Measurements from ENCODE around the gene TXNDC12.
"Not testable (repeated sequence)": the region's sequence is repeated elsewhere in the genome, so short reads cannot be mapped to it uniquely, and the experiment has no call there.

TXNDC12 gene

DNA sequence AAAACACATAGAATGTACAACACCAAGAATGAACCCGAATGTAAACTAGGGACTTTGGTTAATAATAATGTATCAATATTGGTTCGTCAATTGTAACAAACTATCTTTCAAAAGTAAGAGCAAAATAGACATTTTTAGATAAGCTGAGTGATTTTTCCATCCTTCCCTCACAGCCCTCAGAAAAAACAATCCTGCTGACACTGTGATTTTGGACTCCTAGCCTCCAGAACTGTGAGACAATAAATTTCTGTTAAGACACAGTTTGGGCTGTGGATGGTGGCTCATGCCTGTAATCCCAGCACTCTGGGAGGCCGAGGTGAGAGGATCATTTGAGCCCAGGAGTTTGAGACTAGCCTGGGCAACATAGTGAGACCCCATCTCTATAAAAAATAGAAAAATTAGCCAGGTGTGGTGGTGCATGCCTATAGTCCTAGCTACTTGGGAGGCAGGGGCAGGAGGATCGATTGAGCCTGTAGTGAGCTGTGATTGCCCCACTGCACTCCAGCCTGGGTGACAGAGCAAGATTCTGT is 9.3 kb downstream of the TXNDC12 start:
- not testable (repeated sequence) for DNase-seq

DNA sequence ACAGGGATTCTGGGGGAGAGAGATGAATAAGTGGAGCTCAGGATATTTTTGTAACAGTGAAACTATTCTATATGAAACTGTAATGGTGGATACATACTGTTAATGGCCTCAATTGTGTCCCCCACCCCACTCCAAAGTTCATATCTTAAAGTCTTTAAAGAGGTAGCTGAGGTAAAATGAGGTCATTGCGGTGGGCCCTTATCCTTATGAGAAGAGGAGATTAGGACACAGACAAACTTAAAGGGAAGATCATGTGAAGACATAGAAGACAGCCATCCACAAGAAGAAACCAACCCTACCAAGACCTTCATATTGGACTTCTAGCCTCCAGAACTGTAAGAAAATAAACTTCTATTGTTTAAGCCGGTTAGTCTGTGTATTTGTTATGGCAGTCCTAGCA is 9.8 kb downstream of the TXNDC12 start:
- DNase-seq: no peak

DNA sequence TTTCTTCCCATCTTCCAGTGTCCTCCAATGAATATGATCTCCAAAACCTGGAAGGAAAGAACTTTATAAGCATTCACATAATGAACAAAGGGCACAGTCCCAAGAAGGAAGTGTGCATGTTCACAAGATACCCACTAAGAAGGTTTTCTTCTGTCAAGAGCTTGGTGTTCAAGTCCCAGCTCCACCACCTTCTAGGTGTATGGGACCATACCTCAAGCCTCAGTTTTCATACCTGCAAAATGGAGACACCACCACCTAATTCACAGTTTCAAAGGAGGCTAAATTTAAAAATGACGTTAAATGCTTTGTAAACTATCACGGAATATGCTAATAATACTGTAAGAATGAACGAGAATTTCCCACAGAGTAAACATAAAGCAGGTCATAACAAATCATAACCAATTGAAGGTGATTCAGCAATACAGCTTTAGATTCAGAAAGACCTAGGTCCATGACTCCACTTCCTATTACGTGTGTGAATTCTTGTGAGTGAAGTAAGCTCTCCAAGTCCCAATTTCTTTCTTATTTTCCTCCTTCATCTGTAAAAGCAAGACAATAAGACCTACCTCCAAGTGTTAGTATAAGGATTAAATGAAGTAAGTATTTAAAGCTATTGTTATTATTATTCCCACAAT is 13.3 kb downstream of the TXNDC12 start:
- no peak for DNase-seq

DNA sequence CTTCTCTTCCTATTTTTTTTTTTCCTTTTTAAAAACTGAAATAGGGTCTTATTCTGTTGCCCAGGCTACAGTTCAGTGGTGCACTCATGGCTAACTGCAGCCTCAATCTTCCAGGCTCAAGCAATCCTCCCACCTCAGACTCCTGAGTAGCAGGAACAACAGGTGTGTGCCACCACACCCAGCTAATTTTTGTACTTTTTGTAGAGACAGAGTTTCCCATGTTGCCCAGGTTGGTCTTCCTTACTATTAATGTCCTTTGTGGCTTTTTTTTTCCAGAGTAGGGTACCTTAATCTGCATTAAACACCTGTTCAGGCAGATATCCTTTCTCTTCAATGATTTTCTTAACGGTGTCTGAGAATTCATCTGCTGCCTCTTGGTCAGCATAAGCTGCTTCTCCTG is 17.1 kb downstream of the TXNDC12 start:
- DNase-seq: no peak

DNA sequence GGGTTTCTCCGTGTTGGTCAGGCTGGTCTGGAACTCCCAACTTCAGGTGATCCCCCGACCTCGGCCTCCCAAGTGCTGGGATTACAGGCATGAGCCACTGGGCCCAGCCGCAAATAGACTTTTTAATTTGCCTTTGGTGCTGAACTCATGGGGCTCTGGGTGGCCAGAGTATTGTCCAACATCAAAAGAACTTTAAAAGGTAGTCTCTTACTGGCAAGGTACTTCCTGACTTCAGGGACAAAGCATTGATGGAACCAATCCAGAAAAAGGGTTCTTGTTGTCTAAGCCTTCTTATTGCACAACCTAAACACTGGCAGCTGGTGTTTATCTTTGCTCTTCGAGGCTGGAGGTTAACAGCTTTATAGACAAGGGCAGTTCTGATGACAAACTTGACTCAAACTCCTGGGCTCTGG is 17.6 kb downstream of the TXNDC12 start:
- no peak for DNase-seq

DNA sequence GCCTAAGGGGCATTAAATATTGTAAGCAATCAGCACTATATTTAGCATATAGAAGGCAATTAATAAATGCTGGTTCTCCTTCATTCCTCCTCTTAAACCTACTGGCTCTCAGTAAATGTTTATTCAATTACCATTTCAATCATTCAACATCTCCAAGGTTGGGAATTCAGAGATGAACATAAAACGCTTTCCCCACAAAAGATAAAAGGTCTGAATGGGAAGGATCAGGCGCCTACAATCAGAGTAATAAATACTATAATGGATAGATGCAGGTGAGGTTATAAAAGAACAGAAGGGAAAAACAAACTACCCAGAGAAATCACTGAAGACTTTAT is 21.0 kb downstream of the TXNDC12 start:
- no peak for DNase-seq

DNA sequence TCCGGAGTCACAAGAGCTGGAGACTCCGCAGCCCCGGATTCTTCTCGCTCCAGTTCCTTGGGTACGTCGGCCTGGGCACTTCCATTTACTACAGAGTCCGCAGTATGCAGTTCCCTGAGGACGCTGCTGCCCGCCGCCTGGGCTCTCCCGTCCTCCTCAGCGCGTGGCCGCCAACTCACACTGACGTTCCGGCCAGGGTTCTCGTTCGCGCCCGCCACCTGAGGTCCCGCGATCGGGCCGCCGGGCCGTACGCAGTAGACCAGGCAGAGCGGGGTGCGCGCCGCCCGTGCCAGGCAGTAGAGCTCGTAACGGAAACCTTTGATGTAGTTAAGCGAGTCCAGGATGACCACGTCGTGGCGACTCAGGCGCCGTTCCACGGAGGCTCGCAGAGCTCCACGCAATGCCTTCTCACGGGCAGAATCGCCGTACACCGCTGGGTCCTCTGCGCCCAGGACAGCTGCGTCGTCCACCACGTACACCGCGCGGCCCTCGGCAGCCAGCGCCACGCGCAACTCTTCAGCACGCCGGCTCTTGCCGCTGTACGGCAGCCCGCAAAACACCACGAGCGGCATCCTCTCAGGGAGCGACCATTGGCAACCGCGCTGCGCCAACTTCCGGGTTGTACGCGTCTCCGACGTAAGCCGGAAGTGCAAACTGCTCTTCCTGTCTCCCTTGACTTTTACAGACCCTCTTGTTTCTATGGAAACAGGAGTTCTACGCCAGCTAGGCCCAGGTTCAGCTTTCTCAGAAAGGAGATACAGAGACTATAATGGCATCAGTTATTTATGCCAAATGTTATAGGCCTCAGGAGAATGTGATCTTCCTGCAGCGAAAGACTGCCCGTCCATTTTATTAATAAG is 21.6 kb downstream of the TXNDC12 start, which contains the start of gene KTI12:
Gene KTI12 (minus strand): TSS at position 621 of the 860 bp plus-strand sequence. CDS start 49 bp downstream, at position 572.
- peak; percentile 48 to 82 (median 68) for DNase-seq

DNA sequence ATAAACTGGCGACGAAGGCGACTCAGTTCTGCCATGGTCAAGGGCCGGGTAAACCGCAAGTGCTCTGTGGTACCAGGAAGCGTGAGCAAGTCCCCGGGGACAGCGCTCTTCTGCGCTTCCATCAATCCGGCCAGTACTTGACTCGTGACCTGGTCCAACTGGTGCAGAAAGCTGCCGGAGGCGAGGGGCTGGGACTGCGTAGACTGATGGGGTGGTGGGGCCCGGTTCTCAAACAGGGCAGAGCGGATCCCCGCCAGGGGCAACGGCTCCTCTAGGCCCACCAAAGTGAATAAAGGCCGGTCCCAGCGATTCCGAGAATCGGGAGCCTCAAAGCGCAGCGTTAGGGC is 22.2 kb downstream of the TXNDC12 start:
- DNase-seq: peak in 1 of 4 experiments; percentile 3

DNA sequence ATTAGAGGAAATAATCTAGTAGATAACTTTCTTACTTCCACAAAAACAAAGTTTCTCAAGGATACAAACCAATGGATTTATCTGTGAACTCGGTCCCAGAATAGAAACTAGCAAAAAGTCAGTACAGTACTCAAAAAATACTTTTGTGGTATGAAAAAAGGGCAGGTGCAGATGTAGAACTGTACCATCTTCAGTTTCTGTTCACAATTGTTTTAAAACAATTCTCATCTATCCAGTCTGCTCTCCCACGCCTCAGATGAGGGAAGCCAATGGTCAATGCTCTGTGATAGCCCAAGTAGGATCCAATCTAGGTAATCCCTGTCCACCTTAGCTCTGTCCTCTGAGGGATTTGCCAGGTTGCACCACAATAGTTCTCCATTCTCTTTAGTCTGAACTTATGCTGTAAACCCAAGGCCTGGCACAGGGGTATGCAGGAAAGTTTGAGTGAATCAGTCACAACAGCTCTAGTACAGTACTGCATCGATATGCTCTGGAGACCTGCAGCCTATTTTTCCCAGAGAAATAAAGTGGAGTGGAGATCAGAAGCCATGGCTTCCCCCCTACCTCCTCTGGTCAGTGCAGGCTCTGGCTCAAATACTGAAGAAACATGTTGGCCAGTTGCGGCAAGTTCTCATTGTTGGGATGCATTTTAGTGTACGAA is 22.7 kb downstream of the TXNDC12 start:
- DNase-seq: no peak

DNA sequence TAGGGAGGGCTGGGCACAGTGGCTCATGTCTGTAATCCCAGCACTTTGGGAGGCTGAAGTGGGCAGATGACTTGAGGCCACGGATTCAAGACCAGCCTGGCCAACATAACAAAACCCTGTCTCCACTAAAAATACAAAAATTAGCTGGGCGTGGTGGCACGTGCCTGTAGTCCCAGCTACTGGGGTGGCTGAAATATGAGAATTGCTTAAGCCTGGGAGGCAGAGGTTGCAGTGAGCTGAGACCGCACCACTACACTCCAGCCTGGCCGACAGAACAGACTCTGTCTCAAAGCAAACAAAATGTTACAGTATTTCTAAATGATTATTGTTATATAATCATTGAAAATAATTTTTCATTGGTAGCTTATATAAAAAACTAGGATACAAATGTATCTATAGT is 26.2 kb downstream of the TXNDC12 start:
- not testable (repeated sequence) for DNase-seq

DNA sequence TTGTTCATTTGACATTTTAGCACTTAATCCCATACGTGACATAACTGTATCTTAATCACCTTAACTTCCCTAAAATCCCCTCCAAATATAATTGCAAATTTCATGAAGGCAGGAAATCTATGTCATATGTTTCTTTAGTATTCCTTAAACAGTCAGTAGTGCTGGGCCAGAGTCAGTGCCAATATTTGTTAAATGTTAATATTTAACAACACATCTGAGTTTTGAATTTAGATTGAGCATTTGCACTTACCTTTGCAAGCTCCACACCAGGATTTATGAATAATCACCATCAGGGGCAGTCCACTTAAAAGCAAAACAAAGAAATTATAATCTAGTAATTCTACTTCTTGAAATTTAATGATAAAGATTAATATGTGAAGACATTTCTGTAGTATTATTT is 26.7 kb downstream of the TXNDC12 start:
- DNase-seq: no peak

DNA sequence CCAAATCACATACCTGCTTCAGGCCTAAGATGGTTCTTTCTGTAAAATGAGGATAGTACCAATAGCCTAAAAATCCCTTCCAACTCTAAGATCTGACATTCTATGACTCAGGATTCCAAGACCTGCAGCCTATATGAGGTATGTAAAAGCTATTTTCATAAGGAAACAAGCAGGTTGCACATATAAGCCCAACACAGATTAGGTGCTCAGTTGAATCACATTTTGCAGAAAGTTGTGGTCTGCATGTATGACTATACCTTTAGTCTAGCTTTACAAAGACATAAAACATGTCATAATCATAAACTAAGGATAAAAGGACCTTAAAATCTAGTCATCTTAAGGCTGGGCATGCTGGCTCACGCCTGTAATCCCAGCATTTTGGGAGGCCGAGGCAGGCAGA is 28.7 kb downstream of the TXNDC12 start:
- no peak for DNase-seq

DNA sequence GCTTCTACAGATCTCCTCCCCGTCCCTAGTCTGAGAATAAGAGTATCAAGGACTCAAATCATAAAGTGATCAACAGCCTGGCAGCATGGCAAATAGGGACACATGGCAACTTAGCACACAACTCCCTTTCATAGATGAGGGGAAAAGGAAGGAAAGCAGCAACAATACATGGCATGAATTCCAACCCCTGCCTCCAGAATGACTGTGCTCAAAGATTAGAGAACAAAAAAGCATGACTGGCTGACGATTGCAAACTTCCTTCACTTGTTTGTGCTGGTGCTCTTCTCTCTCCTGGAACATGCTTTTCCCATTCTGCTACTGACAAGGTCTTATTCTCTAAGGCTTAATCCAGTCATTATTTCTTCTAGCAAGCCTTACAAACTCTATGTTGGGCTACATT is 32.9 kb downstream of the TXNDC12 start:
- DNase-seq: no peak

DNA sequence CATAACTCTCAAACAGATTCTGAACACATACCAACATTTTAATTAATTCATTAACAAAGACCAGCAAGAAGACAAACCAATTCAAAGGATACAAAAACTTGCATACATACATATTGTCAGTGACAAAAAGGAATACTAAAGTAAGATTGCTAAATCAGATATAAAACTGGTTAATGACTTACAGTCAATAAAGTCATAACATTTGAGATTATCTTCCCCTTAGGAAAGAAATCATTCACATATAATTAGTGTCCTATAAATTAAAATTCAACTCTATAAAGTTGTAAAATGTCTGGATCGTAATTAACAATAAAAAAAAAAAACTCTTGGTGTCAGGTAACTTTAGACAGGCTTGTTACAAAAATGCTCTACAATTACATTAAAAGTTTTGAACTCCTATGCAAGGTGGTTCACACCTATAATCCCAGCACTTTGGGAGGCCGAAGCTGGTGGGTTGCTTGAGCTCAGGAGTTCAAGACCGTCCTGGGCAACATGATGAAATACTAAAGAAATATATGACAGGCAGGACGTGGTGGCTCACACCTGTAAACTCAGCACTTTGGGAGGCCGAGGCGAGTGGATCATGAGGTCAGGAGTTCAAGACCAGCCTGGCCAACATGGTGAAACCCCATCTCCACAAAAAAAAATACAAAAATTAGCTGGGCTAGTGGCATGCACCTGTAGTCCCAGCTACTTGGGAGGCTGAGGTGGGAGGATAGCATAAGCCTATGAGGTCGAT is 46.8 kb downstream of the TXNDC12 start:
- DNase-seq: no peak

DNA sequence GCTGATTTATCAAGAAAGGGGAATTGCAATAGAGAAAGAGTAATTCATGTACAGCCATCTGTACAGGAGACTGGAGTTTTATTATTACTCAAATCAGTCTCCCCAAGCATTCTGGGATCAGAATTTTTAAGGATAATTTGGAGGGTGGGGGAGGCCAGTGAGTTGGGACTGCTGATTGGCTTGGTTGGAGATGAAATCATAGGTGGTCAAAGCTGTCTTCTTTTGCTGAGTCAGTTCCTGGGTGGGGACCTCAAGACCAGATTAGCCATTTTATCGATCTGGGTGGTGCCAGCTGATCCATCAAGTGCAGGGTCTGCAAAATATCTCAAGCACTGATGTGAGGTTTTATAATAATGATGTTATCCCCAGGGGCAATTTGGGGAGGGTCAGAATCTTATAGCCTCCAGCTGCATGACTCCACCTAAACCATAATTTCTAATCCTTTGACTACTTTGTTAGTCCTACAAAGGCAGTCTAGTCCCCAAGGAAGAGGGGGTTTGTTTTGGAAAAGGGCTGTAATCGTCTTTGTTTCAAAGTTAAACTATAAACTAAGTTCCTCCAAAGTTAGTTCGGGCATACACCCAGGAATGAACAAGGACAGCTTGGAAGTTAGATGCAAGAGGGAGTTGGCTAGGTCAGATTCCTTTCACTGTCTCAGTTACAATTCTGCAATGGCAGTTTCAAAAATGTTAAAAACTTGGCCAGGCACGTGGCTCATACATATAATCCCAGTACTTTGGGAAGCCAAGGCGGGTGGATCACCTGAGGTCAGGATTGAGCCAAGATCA is 47.6 kb downstream of the TXNDC12 start:
- no peak for DNase-seq

DNA sequence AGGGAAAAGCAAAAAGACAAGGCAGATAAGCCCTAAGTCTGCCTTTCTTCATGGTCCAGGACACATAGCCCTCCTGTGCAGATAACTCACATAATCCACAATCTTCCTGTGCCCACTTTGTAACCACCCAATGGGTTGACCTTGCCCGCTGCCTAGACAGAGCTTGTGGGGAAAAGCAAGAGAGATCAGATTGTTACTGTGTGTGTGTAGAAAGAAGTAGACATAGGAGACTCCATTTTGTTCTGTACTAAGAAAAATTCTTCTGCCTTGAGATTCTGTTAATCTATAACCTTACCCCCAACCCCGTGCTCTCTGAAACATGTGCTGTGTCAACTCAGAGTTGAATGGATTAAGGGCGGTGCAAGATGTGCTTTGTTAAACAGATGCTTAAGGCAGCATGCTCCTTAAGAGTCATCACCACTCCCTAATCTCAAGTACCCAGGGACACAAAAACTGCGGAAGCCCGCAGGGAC is 48.9 kb downstream of the TXNDC12 start:
- not testable (repeated sequence) for DNase-seq

DNA sequence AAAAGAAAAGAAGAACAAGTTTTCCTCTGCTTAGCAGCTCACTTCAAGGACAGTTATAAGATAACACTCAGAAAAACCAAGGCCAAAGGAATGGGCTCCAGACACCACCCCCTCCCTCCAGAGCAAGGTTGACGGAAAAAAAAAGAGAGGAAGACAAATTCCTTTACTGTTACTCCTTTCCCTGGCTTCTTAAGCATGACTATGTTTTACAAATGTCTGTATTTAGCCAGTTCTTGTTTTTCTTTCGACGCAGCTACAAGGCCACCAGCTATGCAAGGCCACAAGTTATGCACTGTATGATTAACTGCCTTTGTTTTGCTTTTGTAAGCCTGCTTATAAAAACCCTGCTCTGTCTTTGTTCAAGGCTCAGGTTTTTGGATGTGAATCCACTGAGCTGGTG is 49.4 kb downstream of the TXNDC12 start:
- DNase-seq: not testable (repeated sequence)

DNA sequence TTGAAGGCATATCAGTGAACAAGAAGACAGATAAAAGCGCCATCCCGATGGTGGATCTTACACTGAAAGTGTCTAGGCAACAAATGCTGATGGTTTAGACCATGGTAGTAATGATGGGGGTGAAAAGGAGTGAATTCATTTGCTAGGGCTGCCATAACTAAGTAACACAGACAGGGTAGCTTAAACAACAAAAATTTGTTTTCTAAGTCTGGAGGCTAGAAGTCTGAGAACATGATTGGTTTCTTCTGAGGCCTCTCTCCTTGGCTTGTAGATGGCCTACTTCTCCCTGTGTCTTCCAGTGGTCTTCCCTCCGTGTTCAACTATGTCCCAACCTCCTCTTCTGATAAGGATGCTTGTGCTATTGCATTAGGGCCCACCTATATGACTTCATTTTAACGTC is 51.1 kb downstream of the TXNDC12 start:
- no peak for DNase-seq

DNA sequence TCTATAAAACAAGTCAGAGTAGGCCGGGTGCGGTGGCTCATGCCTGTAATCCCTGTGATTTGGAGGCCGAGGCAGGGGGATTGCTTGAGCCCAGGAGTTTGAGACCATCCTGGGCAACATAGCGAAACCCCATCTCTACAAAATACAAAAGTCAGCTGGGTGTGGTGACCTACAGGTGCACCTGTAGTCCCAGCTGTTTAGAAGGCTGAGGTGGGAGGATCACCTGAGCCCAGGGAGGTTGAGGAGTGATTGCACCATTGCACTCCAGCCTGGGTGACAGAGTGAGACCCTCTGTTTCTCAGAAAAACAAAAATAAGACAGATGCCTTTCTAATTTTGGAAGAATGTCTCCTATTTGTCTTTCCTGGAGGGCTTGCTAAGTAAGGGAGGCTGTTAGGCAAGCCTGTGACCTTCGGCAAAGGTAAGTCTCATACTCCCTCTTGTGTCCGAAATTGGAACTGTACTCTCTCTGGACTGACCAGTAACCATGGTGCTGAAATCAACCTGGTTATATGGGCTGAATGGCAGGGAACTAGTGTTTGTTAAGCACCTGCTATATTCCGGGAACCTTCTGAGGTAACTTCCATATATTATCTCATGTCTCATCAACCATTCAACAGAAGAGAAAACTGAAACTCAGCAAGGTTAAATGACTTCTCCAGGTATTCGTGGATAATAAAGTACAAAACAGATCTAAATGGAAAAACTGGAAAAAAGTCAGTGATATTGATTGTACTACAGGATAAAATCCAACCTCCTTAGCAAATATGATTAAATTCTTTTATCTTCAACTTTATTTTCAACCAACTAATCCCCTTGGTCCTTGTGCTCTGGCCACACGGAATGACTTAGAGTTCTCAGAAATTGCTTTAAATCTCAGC is 52.7 kb downstream of the TXNDC12 start:
- no peak for DNase-seq

DNA sequence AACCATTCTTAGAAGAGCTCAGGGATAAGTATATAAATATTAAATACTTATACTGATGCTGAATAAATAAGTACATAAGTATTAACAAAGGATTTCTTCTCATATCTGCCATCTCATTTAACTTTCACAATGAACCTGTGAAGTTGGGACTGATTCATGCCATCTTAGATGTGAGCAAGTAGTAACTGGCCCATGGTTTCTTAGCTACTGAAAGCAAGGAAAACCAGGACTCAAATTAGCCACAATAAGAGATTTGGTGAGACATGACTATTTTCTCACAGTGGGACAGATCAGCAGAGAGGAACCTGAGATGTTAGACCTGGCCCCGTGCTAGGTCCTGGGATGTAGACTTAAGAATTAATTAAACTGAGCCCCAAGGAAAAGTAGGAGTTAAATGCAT is 56.3 kb downstream of the TXNDC12 start:
- DNase-seq: no peak

DNA sequence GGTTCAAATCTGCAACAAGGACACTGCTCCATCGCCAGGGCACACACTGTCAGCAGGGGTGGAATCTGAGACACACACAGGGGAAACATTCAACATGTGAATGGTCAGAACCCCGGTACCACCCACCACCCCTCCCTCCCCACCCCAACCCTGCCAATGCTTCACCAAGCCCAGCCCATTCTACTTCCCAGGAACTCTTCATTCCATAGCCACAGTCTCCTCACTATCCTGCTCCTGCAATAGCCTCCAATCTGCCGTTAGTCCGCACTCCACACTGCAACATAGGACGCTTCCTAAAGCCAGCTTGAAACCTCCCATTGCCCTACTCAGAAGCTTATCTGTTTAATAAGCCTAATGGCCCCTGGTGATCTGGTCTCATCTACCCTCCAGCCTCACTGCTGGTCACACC is 57.0 kb downstream of the TXNDC12 start:
- DNase-seq: no peak
